GM19238 (cell line): ENCODE data around the gene INMT.

Experiments
- DNase-seq: peaks from one replicate; pipeline ENCODE4 v3.0.0; 2011; ENCODE audit warnings: low spot score; ENCODE audit not compliant: insufficient read length

INMT gene

GRCh38 chr7:30750683-30751650, 968 bp upstream of the INMT start:
- DNase-seq = no peak

GRCh38 chr7:30752484-30752883, 549 bp downstream of the INMT start:
- no peak for DNase-seq

GRCh38 chr7:30752979-30753378, 1.0 kb downstream of the INMT start:
- no peak for DNase-seq

DNA sequence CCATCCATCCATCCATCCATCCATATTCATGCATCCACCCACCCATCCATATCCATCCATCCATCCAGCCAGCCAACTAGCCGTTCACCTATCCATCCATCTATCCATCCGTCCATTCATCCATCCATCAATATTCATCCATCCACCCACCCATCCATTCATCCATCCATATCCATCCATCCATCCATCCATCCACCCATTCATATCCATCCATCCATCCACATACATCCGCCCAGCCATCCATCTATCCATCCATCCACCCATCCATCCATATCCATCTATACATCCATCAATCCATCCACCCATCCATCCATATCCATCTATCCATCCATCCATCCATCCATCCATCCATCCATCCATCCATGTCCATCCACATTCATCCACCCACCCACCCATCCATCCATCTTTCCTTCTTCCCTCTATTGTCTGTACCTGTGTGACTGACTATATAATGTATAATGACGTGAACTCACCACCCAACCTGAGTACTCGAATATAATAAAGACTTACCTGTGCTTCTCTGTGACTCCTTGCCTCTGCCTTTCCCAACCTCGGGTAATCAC, 2.5 kb downstream of the INMT start:
- DNase-seq = no peak

DNA sequence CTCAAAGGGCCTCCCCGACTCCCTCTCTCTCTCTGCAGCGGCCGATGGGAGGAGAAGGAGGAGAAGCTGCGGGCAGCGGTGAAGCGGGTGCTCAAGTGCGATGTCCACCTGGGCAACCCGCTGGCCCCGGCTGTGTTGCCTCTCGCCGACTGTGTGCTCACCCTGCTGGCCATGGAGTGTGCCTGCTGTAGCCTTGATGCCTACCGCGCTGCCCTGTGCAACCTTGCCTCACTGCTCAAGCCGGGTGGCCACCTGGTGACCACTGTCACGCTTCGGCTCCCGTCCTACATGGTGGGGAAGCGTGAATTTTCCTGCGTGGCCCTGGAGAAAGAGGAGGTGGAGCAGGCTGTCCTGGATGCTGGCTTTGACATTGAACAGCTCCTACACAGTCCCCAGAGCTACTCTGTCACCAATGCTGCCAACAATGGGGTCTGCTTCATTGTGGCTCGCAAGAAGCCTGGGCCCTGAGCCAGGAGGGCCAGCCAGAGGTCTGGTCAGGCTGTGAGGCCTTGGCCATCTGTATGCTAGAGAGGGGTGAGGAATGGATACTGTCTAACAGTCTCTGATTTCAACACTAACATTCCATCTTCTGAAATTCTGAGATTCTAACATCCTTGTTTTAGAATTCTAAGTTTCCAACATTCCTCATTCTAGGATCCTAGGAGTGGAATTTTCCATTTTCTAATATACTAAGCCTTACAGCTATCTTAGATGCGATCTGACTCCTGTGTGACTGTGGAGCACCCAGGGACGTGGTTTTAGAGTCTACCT, 3.6 kb downstream of the INMT start:
- no peak for DNase-seq

- DNase-seq = no peak
Measured at GRCh38 chr7:30757342-30757692, 5.4 kb downstream of the INMT start.

- no peak for DNase-seq
Measured at GRCh38 chr7:30760514-30761213, 8.7 kb downstream of the INMT start.

- no peak for DNase-seq
Measured at GRCh38 chr7:30761214-30762156, 9.6 kb downstream of the INMT start.

DNA sequence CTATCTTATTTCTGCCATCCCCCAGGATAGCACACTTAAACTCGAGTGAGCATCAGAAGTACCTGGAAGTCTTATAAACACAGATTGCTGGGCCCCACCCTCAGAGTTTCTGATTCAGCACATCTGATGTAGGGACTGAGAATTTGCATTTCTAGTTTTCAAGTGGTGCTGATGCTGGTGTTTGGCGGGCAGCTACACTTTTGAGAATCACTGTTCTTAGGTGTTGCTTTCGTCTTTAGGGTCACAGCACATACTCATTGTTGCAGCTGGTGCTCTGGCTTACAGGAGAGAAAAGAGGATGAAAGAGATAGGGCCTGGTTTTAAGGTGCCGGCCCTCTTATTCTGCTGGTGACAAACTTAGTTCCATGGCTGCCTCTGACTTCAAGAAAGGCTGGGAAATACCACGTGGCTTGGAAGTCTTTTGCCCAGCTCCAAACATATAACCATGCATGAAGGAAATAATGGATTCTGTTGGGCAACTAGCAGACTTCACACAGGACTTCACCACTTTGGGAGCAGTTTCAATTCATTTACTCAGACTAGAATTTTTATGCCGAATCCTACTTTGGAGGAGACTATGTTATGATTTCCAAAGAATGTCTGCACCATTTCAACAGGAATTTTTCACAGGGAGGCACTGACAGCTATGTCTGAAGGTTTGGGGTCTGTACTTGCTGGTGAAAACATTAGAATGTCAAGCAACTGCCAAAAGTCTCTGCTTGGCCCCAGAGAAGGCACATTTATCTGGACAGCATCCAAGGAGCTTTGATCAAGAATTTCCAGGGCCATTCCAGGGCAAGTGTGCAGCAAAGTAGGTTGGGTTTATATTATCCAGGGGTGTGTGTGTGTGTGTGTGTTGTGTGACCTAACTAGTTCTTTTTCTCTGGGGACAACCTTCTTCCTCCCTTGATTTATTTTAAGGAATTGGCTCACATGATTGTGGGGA, 12.4 kb downstream of the INMT start:
- no peak for DNase-seq

DNA sequence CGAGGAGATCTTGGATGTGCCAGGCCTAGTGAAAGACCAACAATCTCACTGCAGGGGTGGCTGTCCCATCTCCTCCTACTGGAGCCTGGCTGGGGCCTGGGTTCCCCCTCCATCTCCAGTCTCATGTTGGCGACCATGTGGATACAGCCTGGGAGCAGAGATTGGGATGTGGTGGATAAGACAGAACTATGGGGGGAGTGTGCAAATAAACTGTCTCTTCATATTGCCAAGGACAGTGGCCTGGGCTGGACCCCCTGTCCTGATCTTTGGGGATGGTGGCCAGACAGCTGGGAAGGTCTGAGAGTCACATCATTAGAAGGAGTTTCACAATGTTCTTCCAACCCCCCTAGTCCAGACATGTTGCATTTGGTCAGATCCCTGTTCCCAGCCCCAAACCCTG, 13.5 kb downstream of the INMT start:
- no peak for DNase-seq

GRCh38 chr7:30770845-30771173, 18.9 kb downstream of the INMT start:
- DNase-seq = no peak

- peak; percentile 82 for DNase-seq
Measured at GRCh38 chr7:30771174-30771879, 19.4 kb downstream of the INMT start, which contains the start of gene MINDY4. Gene MINDY4, plus strand, starts transcription at chr7:30771417. Its CDS starts 77 bp downstream, at chr7:30771494.

DNA sequence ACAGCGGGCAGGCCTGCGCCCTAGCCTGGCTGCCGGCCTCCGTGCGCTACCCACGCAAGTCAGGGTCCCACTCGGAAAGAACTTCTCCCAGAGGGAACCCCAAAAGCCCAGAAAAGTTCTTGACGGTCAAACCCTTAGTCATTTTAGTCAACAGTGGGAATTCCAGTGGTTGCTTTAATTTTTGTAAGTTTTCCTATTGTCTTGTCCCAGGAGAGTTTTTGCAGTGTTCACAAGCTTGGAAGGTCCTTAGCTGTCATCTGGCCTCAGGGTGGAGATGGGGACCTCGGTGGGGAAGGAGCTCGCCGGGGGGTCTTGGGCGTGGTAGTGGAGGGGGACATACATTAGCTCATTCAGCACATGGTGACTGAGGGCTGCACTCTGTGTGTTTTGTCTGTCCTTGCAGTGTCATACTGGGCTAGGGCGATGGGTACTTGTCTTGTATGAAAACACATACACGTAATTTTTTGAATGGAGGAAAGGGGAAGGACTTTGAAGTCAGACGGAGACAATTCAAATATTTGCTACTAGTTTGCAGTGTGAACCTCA, 20.0 kb downstream of the INMT start:
- no peak for DNase-seq

DNA sequence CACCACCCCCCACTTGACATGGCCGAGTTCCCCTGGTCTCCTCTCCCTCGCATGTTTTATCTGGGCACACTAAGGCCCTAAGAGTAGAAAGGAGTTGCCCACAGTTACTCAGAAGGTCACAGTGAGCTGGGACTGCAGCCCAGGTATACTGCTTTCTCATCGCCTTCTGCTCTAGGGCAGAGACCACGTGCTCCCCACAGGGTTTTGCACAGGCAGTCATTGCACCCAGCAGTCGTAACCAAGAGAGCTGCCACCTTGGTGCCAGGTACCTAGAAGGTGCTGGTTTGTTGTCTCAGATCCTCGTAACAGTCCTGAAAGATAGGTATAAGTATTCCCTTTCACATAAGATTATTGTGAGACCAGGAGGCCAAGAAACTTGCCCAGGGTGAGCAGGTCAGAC, 21.0 kb downstream of the INMT start:
- no peak for DNase-seq

- DNase-seq = no peak
Measured at GRCh38 chr7:30775992-30776391, 24.1 kb downstream of the INMT start.

DNA sequence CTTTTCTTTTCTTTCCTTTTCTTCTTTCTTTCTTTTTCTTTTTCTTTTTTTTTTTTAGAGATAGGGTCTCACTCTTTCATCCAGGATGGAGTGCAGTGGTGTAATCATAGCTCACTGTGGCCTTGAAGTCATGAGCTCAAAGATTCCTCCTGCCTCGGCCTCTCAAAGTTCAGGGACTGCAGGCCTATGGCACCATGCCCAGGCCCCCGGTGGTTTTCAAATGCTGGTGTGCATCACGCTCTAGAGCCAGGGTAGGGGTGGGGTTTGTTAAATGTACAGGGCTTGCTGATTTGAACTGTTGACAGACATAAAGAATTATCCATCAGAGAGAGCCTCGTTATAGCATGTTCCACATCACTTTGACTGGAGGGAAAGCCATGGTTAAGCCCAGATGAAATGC, 25.0 kb downstream of the INMT start:
- DNase-seq = no peak

GRCh38 chr7:30778255-30779025, 26.5 kb downstream of the INMT start:
- DNase-seq = no peak

- no peak for DNase-seq
Measured at GRCh38 chr7:30779574-30779973, 27.6 kb downstream of the INMT start.
